ENCODE data around the gene SEC63.
"Not testable (repeated sequence)": the region's sequence is repeated elsewhere in the genome, so short reads cannot be mapped to it uniquely, and the experiment has no call there.

- not testable (repeated sequence) for TF ChIP-seq EZH2 (IDR thresholded peaks at IDR 0.05; ENCODE audit: low read depth); CTCF (conservative IDR thresholded peaks at IDR 0.05)
Observed at GRCh38 chr6:107953858-107954414, 4.1 kb downstream of the SEC63 start.

Measured in PC-9 (cell line).